ENCODE data around the gene MRPL37.

MRPL37 gene

DNA sequence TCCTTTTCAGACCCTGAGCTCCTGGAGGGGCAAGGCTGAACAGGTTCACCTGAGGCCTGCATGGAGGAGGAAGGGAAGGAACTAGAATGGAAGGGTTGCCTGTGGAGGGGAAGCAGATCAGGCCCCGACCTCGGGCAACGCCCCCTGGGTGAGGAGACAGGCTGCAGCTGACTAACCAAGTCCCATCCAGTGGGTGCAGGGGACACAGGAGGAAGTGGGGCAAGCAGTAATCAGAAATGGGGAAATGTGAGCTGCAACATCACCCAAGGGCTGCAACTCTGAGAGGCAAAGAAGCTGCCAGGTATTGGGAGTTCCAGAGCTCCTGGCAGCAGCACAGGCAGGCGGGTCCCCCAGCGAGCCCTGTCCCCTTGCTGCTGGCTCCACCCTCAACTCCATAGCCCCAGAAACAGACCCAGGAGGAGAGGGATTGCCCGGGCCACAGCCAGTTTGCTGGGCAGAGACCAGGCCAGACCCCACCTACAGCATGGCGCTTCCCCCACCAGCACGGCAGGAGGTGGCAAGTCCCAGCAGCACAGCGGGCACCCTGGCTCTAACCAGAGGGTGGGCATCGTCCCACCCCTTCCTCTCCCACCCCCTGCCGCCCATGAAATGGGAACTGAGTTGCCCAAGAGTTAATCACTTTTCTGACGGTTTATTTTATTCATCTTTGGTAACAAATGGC, 38.5 kb downstream of the MRPL37 start:
- TF ChIP-seq FOXP2 (optimal IDR thresholded peaks at IDR 0.05; ENCODE audit: borderline replicate concordance, extremely low read depth, extremely low read length, insufficient read depth) (no peak), POLR2AphosphoS5 (IDR thresholded peaks at IDR 0.05; ENCODE audit: low read depth, low read length) (no peak), SIN3A (IDR thresholded peaks at IDR 0.05; ENCODE audit: borderline replicate concordance, insufficient read depth, low read length) (no peak), TAF1 (IDR thresholded peaks at IDR 0.05; ENCODE audit: borderline replicate concordance, insufficient read depth, low read length) (no peak), REST (IDR thresholded peaks at IDR 0.05; ENCODE audit: insufficient read depth in 1 of 2, low read depth in 2 of 2, low read length in 2 of 2) (no peak)

- TF ChIP-seq REST (IDR thresholded peaks at IDR 0.05; ENCODE audit: insufficient read depth in 1 of 2, low read depth in 2 of 2, low read length in 2 of 2) (no peak), FOXP2 (optimal IDR thresholded peaks at IDR 0.05; ENCODE audit: borderline replicate concordance, extremely low read depth, extremely low read length, insufficient read depth) (no peak), TAF1 (IDR thresholded peaks at IDR 0.05; ENCODE audit: borderline replicate concordance, insufficient read depth, low read length) (no peak), POLR2AphosphoS5 (IDR thresholded peaks at IDR 0.05; ENCODE audit: low read depth, low read length) (no peak), SIN3A (IDR thresholded peaks at IDR 0.05; ENCODE audit: borderline replicate concordance, insufficient read depth, low read length) (no peak)
Measured at GRCh38 chr1:54239035-54239383, 39.0 kb downstream of the MRPL37 start.

DNA sequence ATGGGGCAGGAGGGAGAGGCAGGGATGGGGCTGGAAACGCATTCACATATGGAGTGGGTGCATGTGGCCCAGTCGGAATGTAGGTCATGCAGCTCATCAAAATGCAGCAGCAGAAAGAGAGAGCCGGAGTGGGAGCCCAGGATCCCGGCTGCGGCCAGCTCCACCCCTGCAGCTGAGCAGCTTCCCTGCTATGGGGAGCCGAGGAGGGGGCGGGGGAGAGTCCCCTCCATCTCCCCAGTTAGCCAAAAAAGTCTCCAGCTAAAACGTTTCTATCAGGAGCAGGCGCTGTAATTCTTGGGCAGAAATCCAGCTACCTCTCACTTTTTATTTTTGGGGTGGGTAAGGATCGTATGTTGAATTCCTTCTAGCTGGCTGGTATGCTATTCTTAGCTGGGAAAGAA, 39.7 kb downstream of the MRPL37 start:
- TF ChIP-seq REST (IDR thresholded peaks at IDR 0.05; ENCODE audit: insufficient read depth in 1 of 2, low read depth in 2 of 2, low read length in 2 of 2) (no peak), SIN3A (IDR thresholded peaks at IDR 0.05; ENCODE audit: borderline replicate concordance, insufficient read depth, low read length) (no peak)

DNA sequence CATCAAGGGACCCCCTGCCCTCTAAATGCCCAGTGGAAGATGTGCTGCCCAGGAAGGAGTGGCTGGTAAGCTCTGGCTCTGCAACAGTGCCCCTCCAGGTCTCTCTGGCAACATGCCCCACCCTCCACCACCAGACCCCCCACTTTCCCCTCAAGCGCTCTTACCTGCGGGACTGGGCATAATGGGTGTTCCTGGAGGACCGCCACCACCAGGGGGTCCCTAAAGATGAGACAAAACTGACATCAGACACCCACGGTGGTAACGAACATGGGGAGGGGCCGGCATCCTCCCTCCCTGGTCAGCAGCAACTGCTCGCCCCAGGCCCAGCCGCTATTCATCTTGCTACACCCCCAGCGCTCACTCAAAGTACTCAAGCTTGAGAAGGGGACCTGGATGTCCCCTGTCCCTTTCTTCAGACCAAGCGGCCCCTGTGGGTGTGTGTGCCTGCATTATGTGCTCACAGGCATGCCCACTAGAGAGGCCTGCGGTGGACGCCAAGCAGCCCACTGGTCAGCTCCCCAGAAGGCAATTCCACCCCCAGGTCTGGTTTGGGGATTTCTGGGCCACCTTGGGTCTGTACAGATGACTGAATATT, 40.9 kb downstream of the MRPL37 start:
- TF ChIP-seq SIN3A (IDR thresholded peaks at IDR 0.05; ENCODE audit: borderline replicate concordance, insufficient read depth, low read length), result no peak
- no peak for TF ChIP-seq REST (IDR thresholded peaks at IDR 0.05; ENCODE audit: insufficient read depth in 1 of 2, low read depth in 2 of 2, low read length in 2 of 2)
- no peak for TF ChIP-seq FOXP2 (optimal IDR thresholded peaks at IDR 0.05; ENCODE audit: borderline replicate concordance, extremely low read depth, extremely low read length, insufficient read depth)
- TF ChIP-seq TAF1 (IDR thresholded peaks at IDR 0.05; ENCODE audit: borderline replicate concordance, insufficient read depth, low read length), result no peak
- no peak for TF ChIP-seq POLR2AphosphoS5 (IDR thresholded peaks at IDR 0.05; ENCODE audit: low read depth, low read length)

All from PFSK-1 (cell line).